22Rv1 (cell line): ENCODE data around the gene AAK1.

Experiments used
- H3K27ac ChIP-seq: fragments of 450-650 bp; 2 replicates; pipeline ENCODE4 v1.5.1; 2017
- ZFX ChIP-seq: fragments of 450-650 bp; IDR thresholded peaks from 2 replicates; pipeline ENCODE4 v1.6.1; 2017; ENCODE audit warnings: antibody characterized with exemption, borderline replicate concordance
- TF ChIP-seq, protein P1 (sequence below): fragments of 450-650 bp; IDR thresholded peaks from 2 replicates; pipeline ENCODE4 v1.5.1; 2017; ENCODE audit warnings: mild to moderate bottlenecking

The AAK1 gene

GRCh38 chr2:69438580-69438979 lies 205.0 kb downstream of the AAK1 start:
- TF ChIP-seq ZFX = no peak
- TF ChIP-seq, protein P1, sequence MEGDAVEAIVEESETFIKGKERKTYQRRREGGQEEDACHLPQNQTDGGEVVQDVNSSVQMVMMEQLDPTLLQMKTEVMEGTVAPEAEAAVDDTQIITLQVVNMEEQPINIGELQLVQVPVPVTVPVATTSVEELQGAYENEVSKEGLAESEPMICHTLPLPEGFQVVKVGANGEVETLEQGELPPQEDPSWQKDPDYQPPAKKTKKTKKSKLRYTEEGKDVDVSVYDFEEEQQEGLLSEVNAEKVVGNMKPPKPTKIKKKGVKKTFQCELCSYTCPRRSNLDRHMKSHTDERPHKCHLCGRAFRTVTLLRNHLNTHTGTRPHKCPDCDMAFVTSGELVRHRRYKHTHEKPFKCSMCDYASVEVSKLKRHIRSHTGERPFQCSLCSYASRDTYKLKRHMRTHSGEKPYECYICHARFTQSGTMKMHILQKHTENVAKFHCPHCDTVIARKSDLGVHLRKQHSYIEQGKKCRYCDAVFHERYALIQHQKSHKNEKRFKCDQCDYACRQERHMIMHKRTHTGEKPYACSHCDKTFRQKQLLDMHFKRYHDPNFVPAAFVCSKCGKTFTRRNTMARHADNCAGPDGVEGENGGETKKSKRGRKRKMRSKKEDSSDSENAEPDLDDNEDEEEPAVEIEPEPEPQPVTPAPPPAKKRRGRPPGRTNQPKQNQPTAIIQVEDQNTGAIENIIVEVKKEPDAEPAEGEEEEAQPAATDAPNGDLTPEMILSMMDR = no peak
- peak overlapping the region; percentile 94 for H3K27ac ChIP-seq

GRCh38 chr2:69437751-69438154 lies 205.8 kb downstream of the AAK1 start:
- TF ChIP-seq ZFX = no peak
- TF ChIP-seq, protein P1 = no peak
- peak overlapping the region; percentile 94 for H3K27ac ChIP-seq

DNA sequence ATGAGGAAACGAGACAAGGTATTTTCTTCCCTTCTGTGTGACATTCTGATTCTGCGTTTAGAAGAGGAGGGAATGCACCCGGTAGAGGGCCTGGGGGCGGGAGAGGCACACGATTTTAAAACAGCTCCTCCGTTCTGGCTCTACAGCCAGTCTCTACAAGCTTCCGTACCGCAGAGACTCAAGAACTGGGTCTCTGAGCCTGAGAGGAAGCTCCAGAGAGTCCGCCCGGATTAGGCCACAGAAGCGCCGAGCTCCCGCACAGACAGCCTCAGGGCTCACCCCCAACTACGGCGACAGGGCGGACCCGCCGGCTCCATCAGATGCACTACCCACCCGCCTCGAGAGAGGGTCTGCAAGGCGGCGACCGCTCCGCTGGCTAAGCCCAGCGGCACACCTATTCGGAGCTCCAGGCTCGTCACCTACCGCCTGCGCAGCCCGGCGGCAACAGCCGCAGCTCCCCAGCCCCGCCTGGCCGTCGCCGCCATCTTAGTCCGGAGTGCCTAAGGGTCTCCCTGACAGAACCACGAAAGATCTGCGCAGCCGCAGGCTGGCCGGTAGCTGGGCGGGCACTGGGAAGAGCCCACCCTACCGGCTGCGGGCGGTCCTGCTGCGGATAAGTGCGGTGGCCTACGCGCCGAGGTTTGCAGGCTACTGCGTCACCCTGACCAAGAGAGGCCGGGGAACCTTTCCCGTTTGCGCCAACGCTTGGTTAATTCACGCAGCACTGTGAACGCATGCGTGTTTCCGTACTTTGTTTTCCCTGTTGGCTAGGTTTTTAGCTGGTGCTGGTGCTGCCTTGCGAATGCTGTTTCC lies 206.4 kb downstream of the AAK1 start, which contains the start of gene NFU1:
Gene NFU1 (minus strand): TSS at position 498 of the 813 bp plus-strand sequence. CDS start 13 bp downstream, at position 485.
- TF ChIP-seq, protein P1 = peak; percentile 57
- no peak for TF ChIP-seq ZFX
- H3K27ac ChIP-seq = peak within 1 kb of the TSS; percentile 94

DNA sequence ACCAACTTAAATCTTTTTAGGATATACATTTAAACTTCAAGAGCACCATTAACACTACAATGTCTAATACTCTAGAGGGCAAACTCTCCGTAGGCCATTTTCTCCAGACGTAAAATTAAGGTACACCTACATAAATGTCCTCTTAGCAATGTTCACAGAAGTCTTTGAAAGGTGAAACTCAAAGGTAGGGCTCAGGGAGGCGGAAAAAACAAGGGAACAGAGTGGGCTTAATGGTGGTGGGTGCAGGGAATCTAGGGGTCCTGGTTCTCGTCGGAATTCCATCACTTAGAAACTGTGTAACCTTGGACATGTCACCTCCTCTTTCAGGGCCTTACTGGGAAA lies 207.0 kb downstream of the AAK1 start:
- TF ChIP-seq, protein P1 = no peak
- TF ChIP-seq ZFX = no peak
- peak overlapping the region; percentile 94 for H3K27ac ChIP-seq

GRCh38 chr2:69434753-69435152 lies 208.8 kb downstream of the AAK1 start:
- H3K27ac ChIP-seq = no peak overlapping the region
- TF ChIP-seq, protein P1 = no peak
- no peak for TF ChIP-seq ZFX

DNA sequence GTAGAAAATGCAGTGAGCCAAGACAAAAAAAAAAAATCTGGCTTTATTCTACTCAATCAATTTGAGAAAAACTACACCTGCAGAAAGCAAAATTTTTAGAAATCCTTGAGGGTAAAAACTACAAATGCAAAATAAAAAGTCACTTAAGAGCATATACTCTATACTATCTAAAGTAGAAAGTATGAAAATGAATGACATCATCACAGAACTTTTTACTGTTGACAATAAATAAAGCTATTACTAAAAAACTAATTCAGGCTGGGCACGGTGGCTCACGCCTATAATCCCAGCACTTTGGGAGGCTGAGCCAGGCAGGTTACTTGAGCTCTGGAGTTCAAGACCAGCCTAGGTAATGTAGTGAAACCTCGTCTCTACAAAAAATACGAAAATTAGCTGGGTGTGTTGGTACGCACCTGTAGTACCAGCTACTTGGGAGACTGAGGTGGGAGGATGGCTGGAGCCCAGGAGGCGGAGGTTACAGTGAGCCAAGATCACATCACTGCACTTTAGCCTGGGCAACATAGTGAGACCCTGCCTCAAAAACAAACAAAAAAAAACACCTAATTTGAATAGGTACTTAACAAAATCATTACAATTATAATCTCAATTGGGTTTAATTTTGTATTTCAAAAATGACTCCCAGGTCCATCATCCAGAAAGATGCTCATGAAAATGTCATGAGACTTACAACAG lies 213.9 kb downstream of the AAK1 start:
- TF ChIP-seq, protein P1 = no peak
- no peak for TF ChIP-seq ZFX
- H3K27ac ChIP-seq = no peak overlapping the region

DNA sequence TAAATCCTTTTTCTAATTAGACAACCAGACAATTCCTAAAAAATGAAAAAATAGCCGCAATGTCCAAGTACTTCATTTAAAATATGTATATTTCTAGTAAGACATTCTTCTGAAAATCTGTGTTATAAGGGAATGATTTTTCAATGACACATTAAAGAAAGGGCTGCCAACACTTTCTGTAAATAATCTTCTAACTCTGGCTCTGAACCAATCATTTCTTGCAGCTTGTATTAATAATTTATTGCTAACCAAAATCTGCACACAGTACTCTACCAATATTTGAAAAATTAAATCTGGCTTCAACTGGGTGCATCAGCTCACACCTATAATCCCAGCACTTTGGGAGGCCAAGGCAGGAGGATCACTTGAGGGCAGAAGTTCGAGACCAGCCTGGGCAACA lies 214.6 kb downstream of the AAK1 start:
- TF ChIP-seq ZFX = no peak
- TF ChIP-seq, protein P1 = no peak
- H3K27ac ChIP-seq = no peak overlapping the region
